Measurements from ENCODE around the gene TMEM147. TPM values are rescaled to one million over a fixed set of nuclear protein-coding genes. Genes with fewer than 3 reads are reported as not detected.
A peak's percentile ranks its signal among the peaks of the same experiment; 100 is the strongest.

The TMEM147 gene
- total RNA-seq, 1 donor from 2014 or later, result 99.7 TPM

- TF ChIP-seq CTCF (IDR thresholded peaks at IDR 0.05), result no peak
- peak in 1 of 2 donors; percentile 27 for DNase-seq (ENCODE audit: low spot score in 2 of 2)
- no peak overlapping the region for H3K27ac ChIP-seq
- intact Hi-C loops (cut with DNase I), result no loop called here
- no peaks in the 10 kb centered on the region for H3K4me1 ChIP-seq
- no peaks in the 10 kb centered on the region for H3K27me3 ChIP-seq
- no peaks in the 10 kb centered on the region for H3K9me3 ChIP-seq
- H3K4me3 ChIP-seq, result no peak overlapping the region
- no peaks in the 10 kb centered on the region for H3K36me3 ChIP-seq
These were observed 21.3 kb downstream of the TMEM147 start for GRCh38 chr19:35566738-35567137.

- no peaks in the 10 kb centered on the region for H3K36me3 ChIP-seq
- TF ChIP-seq CTCF (IDR thresholded peaks at IDR 0.05), result no peak
- no peaks in the 10 kb centered on the region for H3K27me3 ChIP-seq
- peak in 1 of 2 donors; percentile 34 for DNase-seq (ENCODE audit: low spot score in 2 of 2)
- no peak overlapping the region for H3K4me3 ChIP-seq
- no peaks in the 10 kb centered on the region for H3K4me1 ChIP-seq
- H3K27ac ChIP-seq, result no peak overlapping the region
- no peaks in the 10 kb centered on the region for H3K9me3 ChIP-seq
- intact Hi-C loops (cut with DNase I), result no loop called here
These were observed 23.9 kb downstream of the TMEM147 start for GRCh38 chr19:35569281-35569781.

- H3K4me1 ChIP-seq, result no peaks in the 10 kb centered on the region
- intact Hi-C loops (cut with DNase I), result no loop called here
- H3K36me3 ChIP-seq, result no peaks in the 10 kb centered on the region
- no peaks in the 10 kb centered on the region for H3K27me3 ChIP-seq
- no peak overlapping the region for H3K4me3 ChIP-seq
- peak in 1 of 2 donors; percentile 16 for DNase-seq (ENCODE audit: low spot score in 2 of 2)
- no peak overlapping the region for H3K27ac ChIP-seq
- peaks cover 11% of the 10 kb centered on the region in 2 donors for H3K9me3 ChIP-seq
- TF ChIP-seq CTCF (IDR thresholded peaks at IDR 0.05), result no peak
These were observed 26.1 kb downstream of the TMEM147 start for GRCh38 chr19:35571406-35571965.

- no peak for TF ChIP-seq CTCF (IDR thresholded peaks at IDR 0.05)
- Histone ChIP-seq H3K27me3 (no peaks in the 10 kb centered on the region), H3K36me3 (no peaks in the 10 kb centered on the region), H3K9me3 (peaks cover 13 to 17% of the 10 kb centered on the region in 2 donors), H3K27ac (no peak overlapping the region), H3K4me1 (no peaks in the 10 kb centered on the region), H3K4me3 (no peak overlapping the region)
- DNase-seq (ENCODE audit: low spot score in 2 of 2), result no peak
- intact Hi-C loops (cut with DNase I), result no loop called here
These were observed 32.5 kb downstream of the TMEM147 start for GRCh38 chr19:35577918-35578317.

- TF ChIP-seq CTCF (IDR thresholded peaks at IDR 0.05), result no peak
- H3K4me1 ChIP-seq, result no peaks in the 10 kb centered on the region
- H3K27ac ChIP-seq, result no peak overlapping the region
- no peaks in the 10 kb centered on the region for H3K36me3 ChIP-seq
- H3K4me3 ChIP-seq, result no peak overlapping the region
- intact Hi-C loops (cut with DNase I), result no loop called here
- H3K9me3 ChIP-seq, result peaks cover 13 to 17% of the 10 kb centered on the region in 2 donors
- DNase-seq (ENCODE audit: low spot score in 2 of 2), result no peak
- no peaks in the 10 kb centered on the region for H3K27me3 ChIP-seq
These were observed 33.3 kb downstream of the TMEM147 start for GRCh38 chr19:35578707-35579106.

- H3K36me3 ChIP-seq, result no peaks in the 10 kb centered on the region
- H3K9me3 ChIP-seq, result no peaks in the 10 kb centered on the region
- no peak overlapping the region for H3K4me3 ChIP-seq
- intact Hi-C loops (cut with DNase I), result no loop called here
- DNase-seq (ENCODE audit: low spot score in 2 of 2), result no peak
- no peak overlapping the region for H3K27ac ChIP-seq
- H3K4me1 ChIP-seq, result no peaks in the 10 kb centered on the region
- TF ChIP-seq CTCF (IDR thresholded peaks at IDR 0.05), result no peak
- H3K27me3 ChIP-seq, result no peaks in the 10 kb centered on the region
These were observed 37.3 kb downstream of the TMEM147 start for GRCh38 chr19:35582760-35583159.

All from ascending aorta (tissue), 2 donors.